ENCODE results near the gene NEK8.
A peak's percentile ranks its signal among the peaks of the same experiment; 100 is the strongest.

NEK8 gene

GRCh38 chr17:28745786-28746411 is 17.3 kb downstream of the NEK8 start:
- no peak for DNase-seq

GRCh38 chr17:28746611-28747050 is 18.0 kb downstream of the NEK8 start:
- peak; percentile 95 to 96 for DNase-seq

GRCh38 chr17:28747051-28747691 is 18.6 kb downstream of the NEK8 start:
- DNase-seq, result peak; percentile 60 to 66

GRCh38 chr17:28747801-28748750 is 19.5 kb downstream of the NEK8 start:
- DNase-seq, result no peak

GRCh38 chr17:28748852-28749515 is 20.4 kb downstream of the NEK8 start:
- DNase-seq, result no peak

GRCh38 chr17:28749516-28750177 is 21.1 kb downstream of the NEK8 start:
- no peak for DNase-seq

GRCh38 chr17:28750178-28751047 is 21.8 kb downstream of the NEK8 start:
- peak; percentile 91 to 95 for DNase-seq

- DNase-seq, result no peak
Measured at GRCh38 chr17:28751600-28752366, 23.2 kb downstream of the NEK8 start.

GRCh38 chr17:28755486-28755885 is 26.9 kb downstream of the NEK8 start:
- DNase-seq, result no peak

GRCh38 chr17:28756049-28756804 is 27.6 kb downstream of the NEK8 start:
- DNase-seq, result no peak

- DNase-seq, result no peak
Measured at GRCh38 chr17:28758411-28759121, 30.0 kb downstream of the NEK8 start.

- no peak for DNase-seq
Measured at GRCh38 chr17:28759256-28759865, 30.8 kb downstream of the NEK8 start.

- no peak for DNase-seq
Measured at GRCh38 chr17:28760601-28761562, 32.3 kb downstream of the NEK8 start.

- no peak for DNase-seq
Measured at GRCh38 chr17:28763137-28763799, 34.7 kb downstream of the NEK8 start.

- DNase-seq, result peak; percentile 57 to 85
Measured at GRCh38 chr17:28763804-28764266, 35.2 kb downstream of the NEK8 start.

GRCh38 chr17:28765038-28765437 is 36.5 kb downstream of the NEK8 start:
- no peak for DNase-seq

GRCh38 chr17:28773736-28774135 is 45.1 kb downstream of the NEK8 start:
- DNase-seq, result no peak
